Stromal cell of bone marrow (primary cell): ENCODE data around the gene TTC7B.

Source experiments
- DNase-seq: peaks from one replicate; pipeline ENCODE4 v3.0.0-alpha.2; 2012; ENCODE audit warnings: low read depth

TTC7B gene

GRCh38 chr14:90674716-90675115 lies 141.5 kb downstream of the TTC7B start:
- no peak for DNase-seq

GRCh38 chr14:90674043-90674670 lies 142.1 kb downstream of the TTC7B start:
- DNase-seq: no peak

- DNase-seq: no peak
Observed at GRCh38 chr14:90671382-90672234, 144.6 kb downstream of the TTC7B start.

GRCh38 chr14:90669731-90670130 lies 146.5 kb downstream of the TTC7B start:
- DNase-seq: no peak

- DNase-seq: no peak
Observed at GRCh38 chr14:90666571-90666970, 149.7 kb downstream of the TTC7B start.

- DNase-seq: no peak
Observed at GRCh38 chr14:90665321-90666000, 150.8 kb downstream of the TTC7B start.

- no peak for DNase-seq
Observed at GRCh38 chr14:90664911-90665310, 151.3 kb downstream of the TTC7B start.

- DNase-seq: no peak
Observed at GRCh38 chr14:90663680-90664079, 152.6 kb downstream of the TTC7B start.

GRCh38 chr14:90663140-90663539 lies 153.1 kb downstream of the TTC7B start:
- DNase-seq: no peak

- DNase-seq: no peak
Observed at GRCh38 chr14:90661866-90662265, 154.4 kb downstream of the TTC7B start.

GRCh38 chr14:90660865-90661570 lies 155.2 kb downstream of the TTC7B start:
- DNase-seq: no peak

GRCh38 chr14:90659156-90659555 lies 157.1 kb downstream of the TTC7B start:
- DNase-seq: no peak

- no peak for DNase-seq
Observed at GRCh38 chr14:90658541-90658967, 157.7 kb downstream of the TTC7B start.

GRCh38 chr14:90656973-90657372 lies 159.3 kb downstream of the TTC7B start:
- no peak for DNase-seq

GRCh38 chr14:90655829-90656228 lies 160.4 kb downstream of the TTC7B start:
- DNase-seq: no peak

GRCh38 chr14:90654831-90655276 lies 161.4 kb downstream of the TTC7B start:
- peak; percentile 48 for DNase-seq

- DNase-seq: no peak
Observed at GRCh38 chr14:90652626-90653025, 163.6 kb downstream of the TTC7B start.

GRCh38 chr14:90651976-90652560 lies 164.2 kb downstream of the TTC7B start:
- DNase-seq: no peak

GRCh38 chr14:90651271-90651804 lies 164.9 kb downstream of the TTC7B start:
- no peak for DNase-seq

- no peak for DNase-seq
Observed at GRCh38 chr14:90649557-90650135, 166.6 kb downstream of the TTC7B start.

GRCh38 chr14:90649083-90649482 lies 167.1 kb downstream of the TTC7B start:
- DNase-seq: no peak
